HEK293 (cell line): Measurements from ENCODE around the gene CAPZA3.

Experiments used
- CTCF ChIA-PET: fragments of 350-600 bp; formaldehyde crosslinking; extraction: SDS; loops from one replicate; lab custom pipeline; 2021; ENCODE audit warnings: antibody characterized with exemption; lab: Yijun Ruan, JAX
- POLR2A ChIA-PET: fragments of 300-600 bp; formaldehyde crosslinking; extraction: SDS; loops from one replicate; lab custom pipeline; 2020; ENCODE audit warnings: antibody characterized with exemption, inconsistent platforms; lab: Yijun Ruan, JAX
- H3K27ac ChIP-seq: fragments of 200-500 bp; sonication (Bioruptor generic); 2 replicates; pipeline ENCODE4 v1.5.1; 2014; ENCODE audit warnings: low read depth, low read length, control low read depth, inconsistent platforms; ENCODE audit errors: extremely low read depth
- H3K36me3 ChIP-seq, 2 experiments: fragments of 200-500 bp in 1 of 2; sonication (Bioruptor generic) in 1 of 2; 1 replicate in 1 of 2; 2 replicates in 1 of 2; pipeline ENCODE4 v1.5.1; 2014 to 2017; ENCODE audit warnings: inconsistent platforms in 2 of 2, low read length in 2 of 2; ENCODE audit not compliant: control insufficient read depth in 2 of 2, insufficient read depth in 1 of 2
- H3K4me1 ChIP-seq: fragments of 200-500 bp; sonication (Bioruptor generic); 2 replicates; pipeline ENCODE4 v1.5.1; 2014; ENCODE audit warnings: mild to moderate bottlenecking, low read length, inconsistent platforms; ENCODE audit not compliant: control insufficient read depth, insufficient read depth
- H3K4me3 ChIP-seq: 2 replicates; pipeline ENCODE4 v1.5.1; 2011; ENCODE audit warnings: low read depth, mild to moderate bottlenecking, control low read depth, low read length, moderate library complexity
- H3K9me3 ChIP-seq: fragments of 200-500 bp; sonication (Bioruptor generic); 2 replicates; pipeline ENCODE4 v1.5.1; 2014; ENCODE audit warnings: low read depth, low read length, inconsistent platforms; ENCODE audit not compliant: control insufficient read depth, insufficient read depth
- HIC1 ChIP-seq: fragments of 450-650 bp; formaldehyde crosslinking; IDR thresholded peaks from 2 replicates; pipeline ENCODE4 v1.5.1; 2016; ENCODE audit warnings: missing biosample characterization, missing genetic modification characterization
- HOXC10 ChIP-seq: sonication (generic); formaldehyde crosslinking; IDR thresholded peaks from 2 replicates; pipeline ENCODE4 v1.8.1; 2023; ENCODE audit warnings: mild to moderate bottlenecking, missing genetic modification reagents
- MEIS1 ChIP-seq: sonication (generic); formaldehyde crosslinking; IDR thresholded peaks from 2 replicates; pipeline ENCODE4 v1.8.1; 2022; ENCODE audit warnings: missing genetic modification reagents, mild to moderate bottlenecking, borderline replicate concordance
- PATZ1 ChIP-seq: fragments of 450-650 bp; formaldehyde crosslinking; IDR thresholded peaks from 2 replicates; pipeline ENCODE4 v1.5.1; 2016; ENCODE audit warnings: missing biosample characterization, missing genetic modification characterization
- SALL2 ChIP-seq: fragments of 450-650 bp; formaldehyde crosslinking; IDR thresholded peaks from 2 replicates; pipeline ENCODE4 v1.5.0; 2017; ENCODE audit warnings: missing biosample characterization, mild to moderate bottlenecking, missing genetic modification characterization, borderline replicate concordance
- SP2 ChIP-seq: fragments of 450-650 bp; formaldehyde crosslinking; IDR thresholded peaks from 2 replicates; pipeline ENCODE4 v1.5.1; 2016; ENCODE audit warnings: missing biosample characterization, missing genetic modification characterization
- ZBTB44 ChIP-seq: fragments of 450-650 bp; IDR thresholded peaks from 2 replicates; pipeline ENCODE4 v1.5.1; 2018; ENCODE audit warnings: missing biosample characterization, mild to moderate bottlenecking, missing genetic modification characterization
- ZBTB6 ChIP-seq: fragments of 450-650 bp; formaldehyde crosslinking; IDR thresholded peaks from 2 replicates; pipeline ENCODE4 v1.5.1; 2017; ENCODE audit warnings: missing biosample characterization, missing genetic modification characterization
- ZFP41 ChIP-seq: fragments of 450-650 bp; formaldehyde crosslinking; IDR thresholded peaks from 2 replicates; pipeline ENCODE4 v1.5.1; 2016; ENCODE audit warnings: missing biosample characterization, missing genetic modification characterization, borderline replicate concordance
- ZFP69B ChIP-seq: fragments of 450-650 bp; formaldehyde crosslinking; IDR thresholded peaks from 2 replicates; pipeline ENCODE4 v1.5.1; 2016; ENCODE audit warnings: missing biosample characterization, missing genetic modification characterization
- ZNF138 ChIP-seq: fragments of 450-650 bp; formaldehyde crosslinking; IDR thresholded peaks from 2 replicates; pipeline ENCODE4 v1.5.1; 2016; ENCODE audit warnings: missing biosample characterization, missing genetic modification characterization, borderline replicate concordance
- ZNF148 ChIP-seq: fragments of 450-650 bp; formaldehyde crosslinking; IDR thresholded peaks from 2 replicates; pipeline ENCODE4 v1.5.0; 2017; ENCODE audit warnings: missing biosample characterization, missing genetic modification characterization, borderline replicate concordance
- ZNF362 ChIP-seq: fragments of 450-650 bp; formaldehyde crosslinking; IDR thresholded peaks from 2 replicates; pipeline ENCODE4 v1.5.1; 2016; ENCODE audit warnings: missing biosample characterization, missing genetic modification characterization
- ZNF513 ChIP-seq: fragments of 450-650 bp; IDR thresholded peaks from 2 replicates; pipeline ENCODE4 v1.5.1; 2018; ENCODE audit warnings: missing biosample characterization, missing genetic modification characterization
- ZNF555 ChIP-seq: fragments of 450-650 bp; formaldehyde crosslinking; conservative IDR thresholded peaks from 2 replicates; pipeline ENCODE4 v1.5.1; 2017; ENCODE audit warnings: missing biosample characterization, mild to moderate bottlenecking, missing genetic modification characterization, inconsistent platforms
- ZNF561 ChIP-seq: fragments of 450-650 bp; IDR thresholded peaks from 2 replicates; pipeline ENCODE4 v1.5.1; 2018; ENCODE audit warnings: missing biosample characterization, missing genetic modification characterization, borderline replicate concordance
- ZNF600 ChIP-seq: fragments of 450-650 bp; formaldehyde crosslinking; IDR thresholded peaks from 2 replicates; pipeline ENCODE4 v1.5.1; 2016; ENCODE audit warnings: missing biosample characterization, missing genetic modification characterization
- ZNF623 ChIP-seq: fragments of 450-650 bp; formaldehyde crosslinking; IDR thresholded peaks from 2 replicates; pipeline ENCODE4 v1.5.1; 2016; ENCODE audit warnings: missing biosample characterization, missing genetic modification characterization
- ZNF658 ChIP-seq: fragments of 450-650 bp; formaldehyde crosslinking; IDR thresholded peaks from 2 replicates; pipeline ENCODE4; 2016; ENCODE audit warnings: missing biosample characterization, missing genetic modification characterization
- ZNF707 ChIP-seq: fragments of 450-650 bp; formaldehyde crosslinking; IDR thresholded peaks from 2 replicates; pipeline ENCODE4 v1.5.1; 2016; ENCODE audit warnings: missing biosample characterization, missing genetic modification characterization

The CAPZA3 gene

GRCh38 chr12:18718462-18718861 is 19.5 kb upstream of the CAPZA3 start:
- POLR2A ChIA-PET, result no interaction called here
- Histone ChIP-seq H3K4me3 (no peak overlapping the region), H3K36me3 (no peaks in the 10 kb centered on the region), H3K9me3 (no peaks in the 10 kb centered on the region), H3K4me1 (no peaks in the 10 kb centered on the region), H3K27ac (no peak overlapping the region)
- CTCF ChIA-PET, result no interaction called here
- TF ChIP-seq PATZ1 (tag by site-specific recombination) (no peak), SP2 (tag by site-specific recombination) (no peak), ZNF513 (tag by site-specific recombination) (no peak), ZNF561 (no peak), ZNF138 (tag by site-specific recombination) (no peak), ZNF148 (tag by site-specific recombination) (no peak), ZNF555 (no peak), SALL2 (tag by site-specific recombination) (no peak), ZBTB44 (tag by site-specific recombination) (no peak), ZNF600 (no peak), ZFP41 (tag by site-specific recombination) (no peak), HOXC10 (CRISPR knock-in tag) (no peak), ZNF623 (no peak), HIC1 (tag by site-specific recombination) (no peak), ZNF707 (tag by site-specific recombination) (no peak), ZFP69B (tag by site-specific recombination) (no peak), ZNF658 (no peak), ZNF362 (no peak), MEIS1 (CRISPR knock-in tag) (no peak), ZBTB6 (no peak)
